ENCODE data around the gene EMC8. TPM values are rescaled to one million over a fixed set of nuclear protein-coding genes. Genes with fewer than 3 reads are reported as not detected.

EMC8 gene
- total and polyA plus RNA-seq, 10 of the 15 experiments (the other 5 are each of a cell fraction or from before 2014, with no cell fraction given), result 7.8 to 62.0 (median 33.5) TPM

DNA sequence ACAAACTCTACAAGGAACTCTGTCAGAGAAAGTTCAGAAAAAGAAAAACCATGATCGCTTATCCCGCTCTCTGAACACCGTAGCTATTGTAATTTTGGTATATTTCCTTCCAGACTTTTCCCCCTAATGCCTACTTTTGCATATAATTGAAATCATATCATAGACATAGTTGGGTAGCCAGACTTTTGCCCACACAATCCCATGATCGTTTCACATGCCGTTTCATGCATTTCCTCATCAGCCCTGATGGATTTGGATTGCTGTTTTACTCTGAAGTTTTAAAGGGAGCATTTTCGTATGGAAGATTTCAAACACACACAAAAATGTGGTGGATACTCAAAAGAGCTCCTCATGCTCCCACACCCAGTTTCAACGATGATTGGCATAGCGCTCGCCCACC is 31.5 kb upstream of the EMC8 start:
- in situ Hi-C loops (cut with MboI), result no loop called here

More for the DNA sequence above, 31.5 kb upstream of the EMC8 start:
- Histone ChIP-seq H3K4me2 (ENCODE audit: control insufficient read depth, insufficient read depth) (no peak overlapping the region), H3K27ac (ENCODE audit: control insufficient read depth, insufficient read depth) (no peak overlapping the region), H3K9ac (ENCODE audit: control insufficient read depth, insufficient read depth, low read length) (no peak overlapping the region), H3K79me2 (ENCODE audit: control insufficient read depth, insufficient read depth, low read length) (no peaks in the 10 kb centered on the region), H3K27me3 (replicated peaks in 1 of 2; ENCODE audit: control insufficient read depth in 2 of 2, insufficient read depth in 2 of 2, low read length in 1 of 2) (no peaks in the 10 kb centered on the region; a peak in 2 of 4 replicates), H3K4me3 (no peak overlapping the region), H4K20me1 (ENCODE audit: control insufficient read depth, insufficient read depth) (no peaks in the 10 kb centered on the region), H3K36me3 (ENCODE audit: control insufficient read depth in 2 of 2, insufficient read depth in 2 of 2, low read length in 1 of 2) (no peaks in the 10 kb centered on the region), H3K9me3 (replicated peaks; ENCODE audit: control insufficient read depth, insufficient read depth, low read length) (no peaks in the 10 kb centered on the region; the same call in 2 of the 3 replicates), H2AFZ (ENCODE audit: control insufficient read depth, low read depth, low read length) (no peak overlapping the region), H3K4me1 (ENCODE audit: control insufficient read depth, insufficient read depth, low read length) (peaks cover 12% of the 10 kb centered on the region)
- no peak for FAIRE-seq
- ChIA-PET POLR2A (no interaction called here), RAD21 (ENCODE audit: unreplicated experiment) (no interaction called here), CTCF (interaction anchor here (0.9 to 1.5 kb wide), 3 partner anchors 10 to 185 kb away, joined by 3 to 7 read pairs (median 3); no protein-coding TSS in a partner anchor), SMC1A (ENCODE audit: uncharacterized antibody, unreplicated experiment) (interaction anchor here (1.0 to 1.4 kb wide), 4 partner anchors 10 to 153 kb away, joined by 3 to 4 read pairs (median 3); no protein-coding TSS in a partner anchor)
- no peak for DNase-seq (ENCODE audit: low read depth, low spot score)
- ATAC-seq, result no peak
- BruUV-seq (replicated peaks), result no TSS peak
- intact Hi-C loops (cut with micrococcal nuclease; ENCODE audit: unreplicated experiment), result no loop called here
- TF ChIP-seq PAX8 (IDR thresholded peaks at IDR 0.05) (no peak), RBBP5 (conservative IDR thresholded peaks at IDR 0.05) (no peak), LARP7 (IDR thresholded peaks at IDR 0.05) (no peak), STAT1 (conservative IDR thresholded peaks at IDR 0.05) (no peak), ELK1 (IDR thresholded peaks at IDR 0.05; ENCODE audit: low read depth, low read length) (no peak), NR2F1 (conservative IDR thresholded peaks at IDR 0.05) (no peak), CHD1 (IDR thresholded peaks at IDR 0.05; ENCODE audit: low read depth, low read length) (no peak), HSF1 (IDR thresholded peaks at IDR 0.05; ENCODE audit: low read depth, low read length) (no peak), SP1 (IDR thresholded peaks at IDR 0.05; ENCODE audit: low read depth, low read length) (no peak), GATAD2B (conservative IDR thresholded peaks at IDR 0.05; ENCODE audit: low read depth) (no peak), KLF5 (IDR thresholded peaks at IDR 0.05; ENCODE audit: partially characterized antibody) (no peak), IRF4 (IDR thresholded peaks at IDR 0.05; ENCODE audit: low read depth, low read length) (no peak), RUNX3 (IDR thresholded peaks at IDR 0.05; ENCODE audit: low read length) (no peak)
- TF ChIP-seq, protein P1, sequence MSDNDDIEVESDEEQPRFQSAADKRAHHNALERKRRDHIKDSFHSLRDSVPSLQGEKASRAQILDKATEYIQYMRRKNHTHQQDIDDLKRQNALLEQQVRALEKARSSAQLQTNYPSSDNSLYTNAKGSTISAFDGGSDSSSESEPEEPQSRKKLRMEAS (IDR thresholded peaks at IDR 0.05; ENCODE audit: low read depth, low read length), result no peak
- TF ChIP-seq, protein P2, sequence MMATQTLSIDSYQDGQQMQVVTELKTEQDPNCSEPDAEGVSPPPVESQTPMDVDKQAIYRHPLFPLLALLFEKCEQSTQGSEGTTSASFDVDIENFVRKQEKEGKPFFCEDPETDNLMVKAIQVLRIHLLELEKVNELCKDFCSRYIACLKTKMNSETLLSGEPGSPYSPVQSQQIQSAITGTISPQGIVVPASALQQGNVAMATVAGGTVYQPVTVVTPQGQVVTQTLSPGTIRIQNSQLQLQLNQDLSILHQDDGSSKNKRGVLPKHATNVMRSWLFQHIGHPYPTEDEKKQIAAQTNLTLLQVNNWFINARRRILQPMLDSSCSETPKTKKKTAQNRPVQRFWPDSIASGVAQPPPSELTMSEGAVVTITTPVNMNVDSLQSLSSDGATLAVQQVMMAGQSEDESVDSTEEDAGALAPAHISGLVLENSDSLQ (IDR thresholded peaks at IDR 0.05), result no peak
- TF ChIP-seq, protein P3, sequence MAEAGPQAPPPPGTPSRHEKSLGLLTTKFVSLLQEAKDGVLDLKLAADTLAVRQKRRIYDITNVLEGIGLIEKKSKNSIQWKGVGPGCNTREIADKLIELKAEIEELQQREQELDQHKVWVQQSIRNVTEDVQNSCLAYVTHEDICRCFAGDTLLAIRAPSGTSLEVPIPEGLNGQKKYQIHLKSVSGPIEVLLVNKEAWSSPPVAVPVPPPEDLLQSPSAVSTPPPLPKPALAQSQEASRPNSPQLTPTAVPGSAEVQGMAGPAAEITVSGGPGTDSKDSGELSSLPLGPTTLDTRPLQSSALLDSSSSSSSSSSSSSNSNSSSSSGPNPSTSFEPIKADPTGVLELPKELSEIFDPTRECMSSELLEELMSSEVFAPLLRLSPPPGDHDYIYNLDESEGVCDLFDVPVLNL (IDR thresholded peaks at IDR 0.05; ENCODE audit: low read depth, low read length), result no peak
- TF ChIP-seq, protein P4, sequence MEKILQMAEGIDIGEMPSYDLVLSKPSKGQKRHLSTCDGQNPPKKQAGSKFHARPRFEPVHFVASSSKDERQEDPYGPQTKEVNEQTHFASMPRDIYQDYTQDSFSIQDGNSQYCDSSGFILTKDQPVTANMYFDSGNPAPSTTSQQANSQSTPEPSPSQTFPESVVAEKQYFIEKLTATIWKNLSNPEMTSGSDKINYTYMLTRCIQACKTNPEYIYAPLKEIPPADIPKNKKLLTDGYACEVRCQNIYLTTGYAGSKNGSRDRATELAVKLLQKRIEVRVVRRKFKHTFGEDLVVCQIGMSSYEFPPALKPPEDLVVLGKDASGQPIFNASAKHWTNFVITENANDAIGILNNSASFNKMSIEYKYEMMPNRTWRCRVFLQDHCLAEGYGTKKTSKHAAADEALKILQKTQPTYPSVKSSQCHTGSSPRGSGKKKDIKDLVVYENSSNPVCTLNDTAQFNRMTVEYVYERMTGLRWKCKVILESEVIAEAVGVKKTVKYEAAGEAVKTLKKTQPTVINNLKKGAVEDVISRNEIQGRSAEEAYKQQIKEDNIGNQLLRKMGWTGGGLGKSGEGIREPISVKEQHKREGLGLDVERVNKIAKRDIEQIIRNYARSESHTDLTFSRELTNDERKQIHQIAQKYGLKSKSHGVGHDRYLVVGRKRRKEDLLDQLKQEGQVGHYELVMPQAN (conservative IDR thresholded peaks at IDR 0.05), result no peak
- 84% methylated on average over 9 of the region's 9 CpGs for WGBS (ENCODE audit: insufficient coverage, insufficient replicate concordance, low lambda C conversion rate, missing lambda C conversion rate)

Data from GM12878 (cell line).